ENCODE data around the gene ZNF43. TPM values are rescaled to one million over a fixed set of nuclear protein-coding genes. Genes with fewer than 3 reads are reported as not detected.
"Not testable (repeated sequence)": the region's sequence is repeated elsewhere in the genome, so short reads cannot be mapped to it uniquely, and the experiment has no call there.

Gene ZNF43
- 10 to 100 TPM; 20.9 to 35.3 (median 25.8) TPM for total RNA-seq

DNA sequence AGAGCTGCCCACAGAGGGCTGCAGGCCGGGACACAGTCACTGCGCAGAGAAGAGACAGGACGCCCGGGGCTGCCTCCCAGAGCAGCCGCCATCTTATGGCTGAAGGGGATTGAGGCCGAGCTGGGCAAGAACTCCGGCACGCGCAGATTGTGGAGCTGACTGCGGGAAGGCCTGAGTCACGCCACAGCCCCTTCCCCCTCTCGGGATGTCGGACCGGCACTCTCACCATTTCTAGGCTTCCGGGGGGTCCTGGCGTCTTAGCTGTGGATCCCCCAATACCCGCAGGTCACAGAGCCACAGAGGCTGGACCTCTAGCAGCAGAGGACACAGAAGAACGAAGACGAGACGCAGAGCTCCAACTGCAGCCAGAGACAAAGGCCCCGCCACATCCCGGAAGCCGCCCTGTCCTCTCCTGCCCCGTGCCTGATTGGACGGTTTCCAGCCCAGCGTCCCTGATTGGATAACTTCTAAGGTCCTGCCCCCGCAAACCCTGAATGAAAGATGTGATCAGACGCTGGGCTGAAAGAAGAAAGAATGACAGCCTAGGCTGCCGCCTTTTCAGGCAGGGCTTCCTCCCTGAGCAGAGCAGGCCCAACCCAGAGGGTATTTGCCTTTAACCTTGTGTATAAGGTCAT, at the start of gene ZNF43:
TSS of gene ZNF43 (minus strand) at position 373 of the 635 bp plus-strand sequence. CDS start at position 229, 144 bp downstream.
- H3K27ac ChIP-seq: peak within 1 kb of the TSS; percentile 54 to 86 (median 70)
- H3K9me3 ChIP-seq: no peaks in the 10 kb centered on the region
- no peaks in the 10 kb centered on the region for H3K27me3 ChIP-seq
- H3K4me1 ChIP-seq: peaks cover 0 to 8% of the 10 kb centered on the region in 2 donors
- intact Hi-C loops (cut with DNase I): no loop called here
- H3K4me3 ChIP-seq (replicated peaks in 1 of 3): peak within 1 kb of the TSS; percentile 63 to 90 (median 74)
- peak; percentile 98 to 99 for DNase-seq
- TF ChIP-seq POLR2A (IDR thresholded peaks at IDR 0.05): peak; percentile 67 to 92
- TF ChIP-seq, protein P1, sequence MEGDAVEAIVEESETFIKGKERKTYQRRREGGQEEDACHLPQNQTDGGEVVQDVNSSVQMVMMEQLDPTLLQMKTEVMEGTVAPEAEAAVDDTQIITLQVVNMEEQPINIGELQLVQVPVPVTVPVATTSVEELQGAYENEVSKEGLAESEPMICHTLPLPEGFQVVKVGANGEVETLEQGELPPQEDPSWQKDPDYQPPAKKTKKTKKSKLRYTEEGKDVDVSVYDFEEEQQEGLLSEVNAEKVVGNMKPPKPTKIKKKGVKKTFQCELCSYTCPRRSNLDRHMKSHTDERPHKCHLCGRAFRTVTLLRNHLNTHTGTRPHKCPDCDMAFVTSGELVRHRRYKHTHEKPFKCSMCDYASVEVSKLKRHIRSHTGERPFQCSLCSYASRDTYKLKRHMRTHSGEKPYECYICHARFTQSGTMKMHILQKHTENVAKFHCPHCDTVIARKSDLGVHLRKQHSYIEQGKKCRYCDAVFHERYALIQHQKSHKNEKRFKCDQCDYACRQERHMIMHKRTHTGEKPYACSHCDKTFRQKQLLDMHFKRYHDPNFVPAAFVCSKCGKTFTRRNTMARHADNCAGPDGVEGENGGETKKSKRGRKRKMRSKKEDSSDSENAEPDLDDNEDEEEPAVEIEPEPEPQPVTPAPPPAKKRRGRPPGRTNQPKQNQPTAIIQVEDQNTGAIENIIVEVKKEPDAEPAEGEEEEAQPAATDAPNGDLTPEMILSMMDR (IDR thresholded peaks at IDR 0.05): no peak
- no peaks in the 10 kb centered on the region for H3K36me3 ChIP-seq
- 0% methylated on average over 13 to 28 of the region's 29 CpGs for WGBS, 2 donors

DNA sequence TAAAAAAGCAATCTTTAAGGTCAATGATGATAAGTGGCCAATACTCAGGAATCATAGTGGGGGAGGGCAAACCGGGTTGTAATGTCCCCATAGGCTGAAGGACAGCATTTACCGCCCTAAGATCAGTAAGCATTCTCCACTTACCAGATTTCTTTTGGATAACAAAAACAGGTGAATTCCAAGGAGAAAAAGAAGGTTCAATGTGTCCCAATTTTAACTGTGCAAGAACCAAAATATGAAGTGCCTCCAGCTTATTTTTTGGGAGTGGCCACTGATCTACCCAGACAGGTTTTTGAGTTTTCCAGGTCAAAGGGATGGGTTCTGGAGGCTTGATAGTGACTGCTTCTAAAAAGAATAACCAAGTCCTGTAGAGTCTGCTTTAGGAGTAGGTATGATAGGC, 49.5 kb upstream of the ZNF43 start:
- H3K4me1 ChIP-seq; DNase-seq; H3K9me3 ChIP-seq; H3K27ac ChIP-seq; intact Hi-C loops (cut with DNase I); H3K4me3 ChIP-seq (replicated peaks in 1 of 3); H3K36me3 ChIP-seq; H3K27me3 ChIP-seq: not testable (repeated sequence)
- 77 to 81% methylated on average over 2 of the region's 2 CpGs for WGBS, 2 donors

DNA sequence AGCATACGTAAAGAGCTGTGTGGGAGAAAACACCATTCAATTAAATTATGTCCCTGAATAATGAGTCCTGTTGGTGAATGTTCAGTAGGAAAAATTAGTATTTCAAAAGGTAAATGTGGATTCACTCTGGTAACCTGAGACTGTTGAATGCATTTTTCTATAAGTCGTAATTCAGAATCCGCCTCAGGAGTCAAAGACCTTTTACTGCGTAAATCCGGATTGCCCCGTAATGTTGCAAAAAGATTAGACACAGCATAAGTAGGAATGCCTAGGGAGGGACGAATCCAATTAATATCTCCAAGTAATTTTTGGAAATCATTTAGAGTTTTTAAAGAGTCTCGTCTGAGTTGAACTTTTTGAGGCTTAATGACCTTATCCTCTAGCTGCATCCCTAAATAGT, 48.8 kb upstream of the ZNF43 start:
- WGBS, 2 donors: 91 to 93% methylated on average over 8 of the region's 8 CpGs

DNA sequence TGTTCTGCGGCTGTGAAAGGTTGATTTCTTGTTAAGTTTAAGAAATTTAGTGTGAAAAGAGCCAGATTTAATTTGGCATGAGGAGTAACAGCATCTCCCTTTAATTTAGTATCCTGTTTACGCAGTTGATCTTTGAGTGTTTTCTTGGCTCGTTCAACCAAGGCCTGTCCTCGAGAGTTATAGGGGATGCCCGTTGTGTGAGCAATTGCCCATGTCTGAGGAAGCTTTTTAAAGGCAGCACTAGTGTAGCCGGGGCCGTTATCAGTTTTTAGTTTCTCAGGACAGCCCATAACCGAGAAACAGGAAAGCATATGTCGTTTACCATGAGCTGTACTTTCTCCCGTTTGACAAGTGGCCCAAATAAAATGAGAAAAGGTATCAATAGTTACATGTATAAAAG, 47.5 kb upstream of the ZNF43 start:
- DNase-seq: no peak
- H3K27me3 ChIP-seq: no peaks in the 10 kb centered on the region
- no peaks in the 10 kb centered on the region for H3K4me1 ChIP-seq
- H3K9me3 ChIP-seq: no peaks in the 10 kb centered on the region
- WGBS, 2 donors: 56 to 58% methylated on average over 10 of the region's 10 CpGs
- no peaks in the 10 kb centered on the region for H3K36me3 ChIP-seq
- no peak overlapping the region for H3K27ac ChIP-seq
- no peak overlapping the region for H3K4me3 ChIP-seq (replicated peaks in 1 of 3)
- intact Hi-C loops (cut with DNase I): no loop called here
- no peak for TF ChIP-seq POLR2A (IDR thresholded peaks at IDR 0.05)
- TF ChIP-seq, protein P1 (IDR thresholded peaks at IDR 0.05): no peak

More for the DNA sequence above, 48.8 kb upstream of the ZNF43 start:
- H3K9me3 ChIP-seq; H3K36me3 ChIP-seq; DNase-seq; H3K4me3 ChIP-seq (replicated peaks in 1 of 3); H3K27me3 ChIP-seq; intact Hi-C loops (cut with DNase I); H3K4me1 ChIP-seq; H3K27ac ChIP-seq: not testable (repeated sequence)

DNA sequence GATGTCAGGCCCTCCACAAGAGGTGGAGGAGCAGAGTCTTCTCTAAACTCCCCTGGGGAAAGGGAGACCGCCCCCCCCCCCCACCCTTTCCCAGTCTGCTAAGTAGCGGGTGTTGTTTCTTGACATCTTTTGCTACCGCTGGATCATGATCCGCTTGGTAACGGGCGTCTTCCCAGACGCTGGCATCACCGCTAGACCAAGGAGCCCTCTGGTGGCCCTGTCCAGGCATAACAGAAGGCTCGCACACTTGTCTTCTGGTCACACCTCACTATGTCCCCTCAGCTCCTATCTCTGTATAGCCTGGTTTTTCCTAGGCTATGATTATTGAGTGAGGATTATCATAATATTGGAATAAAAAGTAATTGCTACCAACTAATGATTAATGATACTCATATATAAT, 44.8 kb upstream of the ZNF43 start:
- H3K27ac ChIP-seq; H3K4me1 ChIP-seq; H3K9me3 ChIP-seq; H3K4me3 ChIP-seq (replicated peaks in 1 of 3); H3K27me3 ChIP-seq; intact Hi-C loops (cut with DNase I); H3K36me3 ChIP-seq: not testable (repeated sequence)
- TF ChIP-seq, protein P1 (IDR thresholded peaks at IDR 0.05): peak in 4 of 6 experiments; percentile 24 to 50 (median 48)
- peak; percentile 61 to 66 for DNase-seq
- 40 to 44% methylated on average over 5 to 8 of the region's 9 CpGs for WGBS, 2 donors

DNA sequence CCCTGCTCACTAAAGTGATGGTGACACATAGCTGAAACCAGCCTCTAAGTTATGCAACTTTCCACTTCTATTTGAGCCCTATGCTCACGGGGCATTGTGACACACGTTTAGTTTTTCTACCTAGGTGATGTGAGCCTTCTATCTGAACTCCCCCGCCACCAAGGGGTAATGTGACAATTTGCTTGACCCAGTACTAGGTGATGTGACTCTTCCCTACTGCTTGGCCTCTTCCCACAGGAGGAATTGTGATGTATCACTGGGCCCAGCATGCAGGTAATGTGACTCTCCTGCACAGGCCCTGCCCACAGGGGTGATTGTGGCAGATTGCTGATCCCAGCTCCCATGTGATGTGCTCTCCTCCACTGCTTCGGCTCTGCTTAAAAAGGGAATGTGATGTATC, 42.7 kb upstream of the ZNF43 start:
- H3K27me3 ChIP-seq: no peaks in the 10 kb centered on the region
- 92% methylated on average over 4 of the region's 4 CpGs for WGBS, 2 donors
- no peaks in the 10 kb centered on the region for H3K9me3 ChIP-seq
- no peaks in the 10 kb centered on the region for H3K4me1 ChIP-seq
- intact Hi-C loops (cut with DNase I): no loop called here
- no peak overlapping the region for H3K27ac ChIP-seq
- DNase-seq: no peak
- H3K4me3 ChIP-seq (replicated peaks in 1 of 3): no peak overlapping the region
- TF ChIP-seq, protein P1 (IDR thresholded peaks at IDR 0.05): no peak
- no peak for TF ChIP-seq POLR2A (IDR thresholded peaks at IDR 0.05)
- no peaks in the 10 kb centered on the region for H3K36me3 ChIP-seq
